Measurements from ENCODE around the gene SPTBN1. TPM values are rescaled to one million over a fixed set of nuclear protein-coding genes. Genes with fewer than 3 reads are reported as not detected.
A peak's percentile ranks its signal among the peaks of the same experiment; 100 is the strongest.

SPTBN1 gene
- total and polyA plus RNA-seq, 2 donors (not counting 3 experiments of a cell fraction or from before 2014, with no cell fraction given), result 63.3 to 320 TPM

- Histone ChIP-seq H3K4me2 (ENCODE audit: insufficient read depth, low read length) (peak overlapping the region; percentile 98), H3K9me1 (replicated peaks; ENCODE audit: control insufficient read depth, extremely low read depth, insufficient read depth, low read length) (no peaks in the 10 kb centered on the region), H2AFZ (ENCODE audit: low read depth, low read length) (no peak overlapping the region), H3K4me3 (replicated peaks in 1 of 3; ENCODE audit: insufficient read depth in 1 of 3, low read depth in 1 of 3, low read length in 3 of 3) (peak overlapping the region; percentile 50 to 99 (median 99)), H4K20me1 (replicated peaks; ENCODE audit: control insufficient read depth, extremely low read depth, insufficient read depth, low read length) (no peaks in the 10 kb centered on the region), H3K27me3 (ENCODE audit: control insufficient read depth in 2 of 2, insufficient read depth in 2 of 2, low read length in 2 of 2) (no peaks in the 10 kb centered on the region), H3K9ac (replicated peaks; ENCODE audit: extremely low read depth, insufficient read depth, low read length) (peak overlapping the region; percentile 99), H3K27ac (ENCODE audit: insufficient read depth, low read depth, low read length) (peak overlapping the region; percentile 99), H3K36me3 (ENCODE audit: control insufficient read depth in 2 of 2, extremely low read depth in 1 of 2, insufficient read depth in 2 of 2, low read length in 2 of 2) (peaks cover 0 to 1% of the 10 kb centered on the region in 2 experiments), H3K9me3 (replicated peaks; ENCODE audit: control insufficient read depth, insufficient read depth, low read length) (no peaks in the 10 kb centered on the region), H3K79me2 (ENCODE audit: control insufficient read depth, insufficient read depth, low read length) (peaks cover 67% of the 10 kb centered on the region), H3K4me1 (ENCODE audit: control insufficient read depth, extremely low read depth, insufficient read depth, low read length) (peaks cover 38% of the 10 kb centered on the region)
- intact Hi-C loops (cut with micrococcal nuclease), result no loop called here
- CTCF ChIA-PET, result interaction anchor here (0.6 to 4.2 kb wide), 14 partner anchors 9 to 453 kb away, joined by 3 to 30 read pairs (median 6); no protein-coding TSS in a partner anchor
- no peak for FAIRE-seq
- no peak for TF ChIP-seq POLR2A (IDR thresholded peaks at IDR 0.05; ENCODE audit: low read depth, low read length)
- peak; percentile 5 for TF ChIP-seq POLR2AphosphoS5 (IDR thresholded peaks at IDR 0.05; ENCODE audit: insufficient read depth, low read depth, low read length)
- BruUV-seq (replicated peaks), result TSS peak; percentile 42
- dilution Hi-C loops (cut with MboI; ENCODE audit: extremely low pct_ligation_motif_present, low sequenced_read_pairs), result no loop called here
- peak; percentile 52 for DNase-seq (ENCODE audit: low read depth, low spot score)
- POLR2A ChIA-PET, result interaction anchor here (0.7 to 5.4 kb wide), 8 partner anchors 13 to 445 kb away, joined by 3 to 52 read pairs (median 4); partner anchors contain the start of gene ACYP2
These were observed 104.2 kb downstream of the SPTBN1 start for GRCh38 chr2:54560146-54560881.

GRCh38 chr2:54561010-54561409, 104.9 kb downstream of the SPTBN1 start:
- Histone ChIP-seq H3K27ac (ENCODE audit: insufficient read depth, low read depth, low read length) (peak overlapping the region; percentile 99), H3K27me3 (ENCODE audit: control insufficient read depth in 2 of 2, insufficient read depth in 2 of 2, low read length in 2 of 2) (no peaks in the 10 kb centered on the region), H3K9ac (replicated peaks; ENCODE audit: extremely low read depth, insufficient read depth, low read length) (peak overlapping the region; percentile 99), H3K4me1 (ENCODE audit: control insufficient read depth, extremely low read depth, insufficient read depth, low read length) (peaks cover 31% of the 10 kb centered on the region), H4K20me1 (replicated peaks; ENCODE audit: control insufficient read depth, extremely low read depth, insufficient read depth, low read length) (no peaks in the 10 kb centered on the region), H3K9me1 (replicated peaks; ENCODE audit: control insufficient read depth, extremely low read depth, insufficient read depth, low read length) (no peaks in the 10 kb centered on the region), H3K4me3 (replicated peaks in 1 of 3; ENCODE audit: insufficient read depth in 1 of 3, low read depth in 1 of 3, low read length in 3 of 3) (peak overlapping the region in 2 of 3 experiments; percentile 99), H2AFZ (ENCODE audit: low read depth, low read length) (no peak overlapping the region), H3K36me3 (ENCODE audit: control insufficient read depth in 2 of 2, extremely low read depth in 1 of 2, insufficient read depth in 2 of 2, low read length in 2 of 2) (peaks cover 0 to 1% of the 10 kb centered on the region in 2 experiments), H3K9me3 (replicated peaks; ENCODE audit: control insufficient read depth, insufficient read depth, low read length) (no peaks in the 10 kb centered on the region), H3K79me2 (ENCODE audit: control insufficient read depth, insufficient read depth, low read length) (peaks cover 74% of the 10 kb centered on the region), H3K4me2 (ENCODE audit: insufficient read depth, low read length) (peak overlapping the region; percentile 98)
- dilution Hi-C loops (cut with MboI; ENCODE audit: extremely low pct_ligation_motif_present, low sequenced_read_pairs), result no loop called here
- DNase-seq (ENCODE audit: low read depth, low spot score) (no peak), FAIRE-seq (no peak)
- intact Hi-C loops (cut with micrococcal nuclease), result no loop called here
- TF ChIP-seq FOS (IDR thresholded peaks at IDR 0.05; ENCODE audit: borderline replicate concordance, insufficient read depth, low read length) (no peak), POLR2A (IDR thresholded peaks at IDR 0.05; ENCODE audit: low read depth, low read length) (no peak), POLR2AphosphoS5 (IDR thresholded peaks at IDR 0.05; ENCODE audit: insufficient read depth, low read depth, low read length) (no peak), JUN (IDR thresholded peaks at IDR 0.05; ENCODE audit: borderline replicate concordance, insufficient read depth, insufficient read length, low read depth) (no peak)
- ChIA-PET POLR2A (interaction anchor here (2.6 to 5.4 kb wide), 2 partner anchors 12 to 28 kb away, joined by 8 to 52 read pairs; no protein-coding TSS in a partner anchor), CTCF (interaction anchor here (1.9 kb wide), 1 partner anchor 8 kb away, joined by 4 read pairs; no protein-coding TSS in a partner anchor)
- no TSS peak for BruUV-seq (replicated peaks)
